Cardiac muscle cell (in vitro differentiated cells and primary cell): ENCODE results near the gene USP22. TPM values are rescaled to one million over a fixed set of nuclear protein-coding genes. Genes with fewer than 3 reads are reported as not detected.

Experiments used
- DNase-seq, 2 donors: peaks; one replicate each; pipeline versions ENCODE4 v3.0.0 to v3.0.0-alpha.2; 2010 to 2017; ENCODE audit warnings: low read depth in 1 of 2, low spot score in 1 of 2
- H3K27ac ChIP-seq: fragments of 200-600 bp; sonication (generic); 2 replicates; pipeline ENCODE4 v1.5.1; 2016
- H3K27me3 ChIP-seq: fragments of 200-600 bp; sonication (generic); 2 replicates; pipeline ENCODE4 v1.6.0; 2016; ENCODE audit warnings: control low read depth
- H3K36me3 ChIP-seq: fragments of 200-600 bp; sonication (generic); 2 replicates; pipeline ENCODE4 v1.5.1; 2016; ENCODE audit warnings: control low read depth
- H3K4me1 ChIP-seq: fragments of 200-600 bp; sonication (generic); 2 replicates; pipeline ENCODE4 v1.8.1; 2017; ENCODE audit warnings: low read depth, mild to moderate bottlenecking, mixed run types
- H3K4me3 ChIP-seq: fragments of 200-600 bp; sonication (generic); 2 replicates; pipeline ENCODE4 v1.5.1; 2016; ENCODE audit warnings: mild to moderate bottlenecking
- H3K9me3 ChIP-seq: fragments of 200-600 bp; sonication (generic); 2 replicates; pipeline ENCODE4 v1.5.1; 2017; ENCODE audit warnings: low read depth, mild to moderate bottlenecking, control low read depth
- CTCF ChIP-seq: IDR thresholded peaks from 2 replicates; pipeline ENCODE4 v1.5.1; 2012; ENCODE audit warnings: low read depth, mild to moderate bottlenecking, low read length
- polyA plus RNA-seq: library from polyadenylated mRNA; unstranded; fragments of >200 nt; fragmentation: Nextera tagmentation; extraction: Ambion mirVana; gene quantifications from 2 replicates; pipeline ENCODE4 v1.2.1, GENCODE V29; 2016
- total RNA-seq: library from RNA; depleted of rRNA; stranded (reverse); fragments of >200 nt; gene quantifications from 2 replicates; pipeline ENCODE4 v1.2.3, GENCODE V29; 2016

Gene USP22
- total and polyA plus RNA-seq, 2 experiments from 2014 or later: 153 to 280 TPM

- Histone ChIP-seq H3K27me3 (no peaks in the 10 kb centered on the region), H3K4me3 (no peak overlapping the region), H3K27ac (peak overlapping the region; percentile 34), H3K36me3 (peaks cover 65% of the 10 kb centered on the region), H3K4me1 (no peaks in the 10 kb centered on the region), H3K9me3 (no peaks in the 10 kb centered on the region)
- TF ChIP-seq CTCF: no peak
- no peak for DNase-seq
These were observed 21.5 kb downstream of the USP22 start for GRCh38 chr17:21021208-21021803.

GRCh38 chr17:21020622-21021021, 22.2 kb downstream of the USP22 start:
- TF ChIP-seq CTCF: no peak
- Histone ChIP-seq H3K27me3 (no peaks in the 10 kb centered on the region), H3K9me3 (no peaks in the 10 kb centered on the region), H3K36me3 (peaks cover 68% of the 10 kb centered on the region), H3K27ac (peak overlapping the region; percentile 34), H3K4me1 (no peaks in the 10 kb centered on the region), H3K4me3 (no peak overlapping the region)
- DNase-seq: no peak

- TF ChIP-seq CTCF: peak; percentile 34
- DNase-seq: peak in 1 of 2 donors; percentile 54
- peak overlapping the region; percentile 34 for H3K27ac ChIP-seq
- no peaks in the 10 kb centered on the region for H3K27me3 ChIP-seq
- H3K9me3 ChIP-seq: no peaks in the 10 kb centered on the region
- H3K4me3 ChIP-seq: no peak overlapping the region
- H3K4me1 ChIP-seq: no peaks in the 10 kb centered on the region
- H3K36me3 ChIP-seq: peaks cover 68% of the 10 kb centered on the region
These were observed 22.7 kb downstream of the USP22 start for GRCh38 chr17:21019976-21020586.

- no peaks in the 10 kb centered on the region for H3K4me1 ChIP-seq
- no peak overlapping the region for H3K4me3 ChIP-seq
- peaks cover 77% of the 10 kb centered on the region for H3K36me3 ChIP-seq
- no peaks in the 10 kb centered on the region for H3K9me3 ChIP-seq
- no peak for DNase-seq
- no peak overlapping the region for H3K27ac ChIP-seq
- no peaks in the 10 kb centered on the region for H3K27me3 ChIP-seq
- no peak for TF ChIP-seq CTCF
These were observed 23.9 kb downstream of the USP22 start for GRCh38 chr17:21018894-21019293.

GRCh38 chr17:21017861-21018260, 24.9 kb downstream of the USP22 start:
- no peak for DNase-seq
- H3K4me1 ChIP-seq: no peaks in the 10 kb centered on the region
- H3K27ac ChIP-seq: no peak overlapping the region
- H3K36me3 ChIP-seq: peaks cover 82% of the 10 kb centered on the region
- no peak for TF ChIP-seq CTCF
- no peak overlapping the region for H3K4me3 ChIP-seq
- no peaks in the 10 kb centered on the region for H3K9me3 ChIP-seq
- no peaks in the 10 kb centered on the region for H3K27me3 ChIP-seq
